DMS53 treated with DMSO at 0.1 percent for 48 hours (cell line): Measurements from ENCODE around the gene ACKR1.

ENCODE experiments used
- DNase-seq: peaks from one replicate; lab custom pipeline; 2025; ENCODE audit not compliant: unreplicated experiment; lab: John Stamatoyannopoulos, UW

ACKR1 gene

DNA sequence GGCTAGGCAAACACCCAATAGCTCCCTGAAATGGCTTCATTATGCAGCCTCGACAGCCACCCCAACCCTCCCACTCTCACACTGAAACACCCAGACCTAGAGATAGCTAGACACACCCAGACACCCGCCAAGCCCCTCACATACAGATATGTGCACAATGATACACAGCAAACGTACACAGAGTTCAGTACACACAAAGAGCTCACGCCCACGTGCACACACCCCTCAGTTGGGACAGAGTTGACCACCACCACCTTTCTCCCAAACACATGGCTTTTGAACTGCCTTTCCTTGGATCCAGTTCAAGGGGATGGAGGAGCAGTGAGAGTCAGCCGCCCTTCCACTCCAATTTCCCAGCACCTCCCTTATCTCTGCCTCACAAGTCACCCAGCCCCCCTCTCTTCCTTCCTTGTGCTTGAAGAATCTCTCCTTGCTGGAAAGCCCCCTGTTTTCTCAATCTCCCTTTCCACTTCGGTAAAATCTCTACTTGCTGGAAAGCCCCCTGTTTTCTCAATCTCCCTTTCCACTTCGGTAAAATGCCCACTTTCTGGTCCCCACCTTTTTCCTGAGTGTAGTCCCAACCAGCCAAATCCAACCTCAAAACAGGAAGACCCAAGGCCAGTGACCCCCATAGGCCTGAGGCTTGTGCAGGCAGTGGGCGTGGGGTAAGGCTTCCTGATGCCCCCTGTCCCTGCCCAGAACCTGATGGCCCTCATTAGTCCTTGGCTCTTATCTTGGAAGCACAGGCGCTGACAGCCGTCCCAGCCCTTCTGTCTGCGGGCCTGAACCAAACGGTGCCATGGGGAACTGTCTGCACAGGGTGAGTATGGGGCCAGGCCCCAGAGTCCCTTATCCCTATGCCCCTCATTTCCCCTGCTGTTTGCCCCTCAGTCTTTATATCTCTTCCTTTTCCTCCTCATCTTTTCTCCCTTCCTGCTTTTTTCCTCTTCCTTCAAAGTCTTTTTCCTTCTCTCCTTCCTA is at the start of gene ACKR1:
Gene ACKR1 (plus strand): TSS at position 715 of the 981 bp plus-strand sequence. CDS start 85 bp downstream, at position 800.
- DNase-seq = no peak

DNA sequence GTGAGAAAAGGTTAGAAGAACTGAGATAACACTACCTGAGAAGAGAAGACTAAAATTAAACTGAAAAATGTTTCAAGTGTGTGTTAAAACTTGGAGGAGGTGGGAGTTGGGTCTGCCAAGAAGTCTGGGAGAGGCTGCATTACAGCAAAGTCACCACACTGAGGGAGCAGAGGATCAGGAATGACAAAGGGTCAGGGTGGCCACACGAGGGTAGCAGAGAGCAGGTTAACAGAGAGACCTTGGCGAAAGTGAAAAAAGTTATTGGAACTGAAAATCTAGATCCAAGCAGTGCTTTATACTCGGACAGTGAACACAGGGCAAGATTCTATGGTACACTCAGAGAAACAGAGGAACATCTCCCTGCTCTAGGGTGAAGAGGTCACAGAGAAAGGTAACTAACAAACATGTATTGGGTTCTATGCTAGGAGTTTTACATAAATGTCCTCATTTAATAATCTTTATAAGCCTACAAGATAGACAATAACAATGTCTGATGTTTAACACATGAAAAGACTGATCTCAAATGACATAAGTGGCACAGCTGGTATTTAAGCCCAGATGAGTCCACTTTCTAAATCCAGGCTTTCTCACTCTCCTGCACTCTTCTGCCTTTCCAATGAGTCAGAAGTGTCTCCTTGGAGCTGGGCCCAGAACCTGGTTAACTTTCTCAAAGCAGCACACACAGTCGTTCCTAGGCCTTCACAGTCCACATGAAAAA is 43.5 kb upstream of the ACKR1 start:
- peak; percentile 74 for DNase-seq

DNA sequence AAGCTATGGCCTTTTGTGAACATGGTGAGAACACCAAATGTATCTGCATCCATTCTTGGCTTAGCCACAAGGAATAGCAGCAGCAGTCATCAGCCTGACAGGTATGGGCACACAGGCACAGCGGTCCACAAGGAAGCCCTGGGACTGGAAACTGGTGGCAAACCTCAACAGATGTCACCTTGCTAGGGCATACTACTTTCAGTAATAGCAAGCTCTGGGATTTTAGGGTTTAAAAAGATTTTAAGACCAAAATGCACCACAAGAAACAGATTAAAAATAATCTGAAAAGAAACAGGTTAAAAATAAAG is 43.0 kb upstream of the ACKR1 start:
- DNase-seq = no peak

DNA sequence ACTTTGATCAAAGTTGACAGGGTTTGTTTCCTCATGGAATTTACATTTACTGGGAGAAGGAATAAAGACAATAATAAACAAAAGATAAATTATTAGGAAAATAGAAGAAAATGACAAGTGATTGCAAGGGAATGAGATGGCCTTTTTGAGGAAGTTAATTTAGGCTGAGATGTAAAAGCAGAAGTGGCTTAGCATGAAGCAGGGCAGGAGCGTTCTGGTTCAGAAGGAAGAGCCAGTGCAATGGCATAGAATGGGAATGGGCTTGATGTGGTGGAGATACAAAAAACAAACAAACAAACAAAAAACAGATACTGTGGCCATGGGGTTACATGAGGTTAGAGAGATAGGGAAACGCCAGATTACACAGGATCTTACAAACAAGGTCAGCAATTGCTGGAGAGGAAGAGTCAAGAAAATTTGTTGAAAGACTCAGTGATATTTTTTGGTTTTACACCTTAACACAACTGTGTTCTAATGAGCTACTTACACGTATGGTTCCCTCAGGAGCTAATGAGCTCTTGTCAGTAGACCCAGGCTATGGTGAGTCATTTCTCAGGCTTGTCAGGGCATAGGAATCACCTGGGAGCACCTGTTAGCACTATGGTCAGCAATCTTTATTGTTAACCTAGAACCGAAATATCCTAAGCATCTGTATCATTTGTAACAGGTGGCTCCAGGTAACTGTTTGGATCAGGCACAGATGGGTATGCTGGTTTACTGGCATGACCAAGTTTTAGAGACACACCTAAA is 42.0 kb upstream of the ACKR1 start:
- DNase-seq = no peak

DNA sequence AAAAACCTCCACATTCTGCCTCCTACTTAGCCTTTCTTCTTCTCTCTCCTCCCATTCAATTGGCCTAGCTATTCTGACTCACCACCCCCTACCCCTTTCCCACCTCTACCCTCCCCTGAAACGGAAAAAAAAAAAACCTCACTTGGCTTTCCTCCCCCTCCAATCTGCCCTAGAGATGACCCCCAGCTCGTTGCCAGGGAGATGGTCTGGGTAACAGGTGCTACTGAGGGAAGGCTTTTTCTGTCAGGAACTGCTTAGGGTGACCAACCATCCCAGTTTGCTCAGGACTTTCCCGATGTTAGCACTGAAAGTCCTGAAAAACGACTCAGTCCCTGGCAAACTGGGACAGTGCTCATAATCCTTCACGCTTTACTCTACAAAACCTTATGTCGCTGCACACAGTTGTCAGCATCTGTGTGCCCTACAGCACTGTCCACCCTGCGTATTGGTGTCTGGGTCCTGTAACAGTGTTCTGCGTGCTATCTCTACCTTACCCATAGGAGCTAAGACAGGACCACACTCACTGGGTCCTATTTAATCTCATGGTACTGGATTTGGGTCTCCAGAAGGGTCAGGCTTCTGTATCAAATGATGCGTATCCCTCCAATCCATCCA is 41.0 kb upstream of the ACKR1 start:
- no peak for DNase-seq

DNA sequence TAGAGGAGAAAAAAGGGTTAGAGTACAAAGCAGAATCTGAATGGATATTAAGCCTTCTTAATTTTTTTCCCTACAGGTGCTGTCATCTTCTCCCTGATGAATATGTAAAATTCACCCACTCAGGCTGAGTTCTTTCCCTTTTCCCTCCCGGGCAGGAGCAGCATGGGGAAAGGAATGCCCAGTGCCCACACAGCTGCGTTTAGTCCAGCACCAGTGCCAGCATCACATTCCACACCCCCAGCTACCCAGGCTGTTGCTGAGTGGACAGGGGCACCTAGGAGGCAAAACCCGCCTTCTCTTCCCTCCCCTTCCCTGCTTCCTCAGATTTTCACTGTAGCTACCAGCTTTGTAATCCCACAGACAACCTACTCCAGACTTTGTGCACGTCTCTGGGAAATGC is 36.6 kb upstream of the ACKR1 start:
- DNase-seq = no peak

DNA sequence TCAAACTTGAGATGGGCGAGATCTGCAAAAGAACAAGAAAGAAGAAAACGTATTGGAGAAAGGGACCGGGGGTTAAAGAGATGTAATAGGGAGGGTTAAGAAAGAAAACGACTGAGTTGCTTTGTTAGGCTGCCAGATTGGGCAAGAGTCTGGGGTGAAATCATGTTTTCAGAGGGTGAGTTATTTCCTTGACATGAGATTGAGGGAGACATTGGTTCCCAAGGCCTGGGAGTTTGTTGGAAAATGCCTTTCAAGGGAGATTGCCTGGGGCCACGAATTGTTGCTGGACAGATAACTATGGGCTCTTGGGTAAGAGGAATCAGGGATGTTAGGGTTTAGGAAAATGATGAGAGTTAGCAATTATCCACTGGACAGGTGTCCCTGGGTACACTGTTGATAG is 34.0 kb upstream of the ACKR1 start:
- DNase-seq = no peak

DNA sequence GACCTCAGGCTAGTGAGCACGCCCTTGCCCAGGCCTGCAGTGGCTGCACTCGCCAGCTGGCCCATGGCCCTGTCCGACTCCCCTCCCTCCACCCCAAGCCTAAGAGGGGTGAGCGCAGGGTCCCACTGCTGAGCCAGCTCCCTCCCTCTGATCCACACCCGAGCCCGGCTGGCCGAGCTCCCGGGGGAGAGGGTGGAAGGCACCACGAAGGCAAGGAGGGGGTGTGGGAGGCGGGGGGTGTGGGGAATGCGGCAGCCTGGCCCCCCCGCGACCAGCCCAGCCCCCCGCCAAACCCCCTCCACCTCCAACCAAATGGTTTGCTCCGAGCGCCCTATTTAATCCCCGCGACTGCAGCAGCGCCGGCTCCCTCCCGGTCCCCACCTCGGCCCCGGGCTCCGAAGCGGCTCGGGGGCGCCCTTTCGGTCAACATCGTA is 33.4 kb upstream of the ACKR1 start, which contains the start of gene CADM3:
Gene CADM3 (plus strand): TSS at position 362 of the 434 bp plus-strand sequence. CDS start 151 bp downstream, outside the sequence.
- no peak for DNase-seq

DNA sequence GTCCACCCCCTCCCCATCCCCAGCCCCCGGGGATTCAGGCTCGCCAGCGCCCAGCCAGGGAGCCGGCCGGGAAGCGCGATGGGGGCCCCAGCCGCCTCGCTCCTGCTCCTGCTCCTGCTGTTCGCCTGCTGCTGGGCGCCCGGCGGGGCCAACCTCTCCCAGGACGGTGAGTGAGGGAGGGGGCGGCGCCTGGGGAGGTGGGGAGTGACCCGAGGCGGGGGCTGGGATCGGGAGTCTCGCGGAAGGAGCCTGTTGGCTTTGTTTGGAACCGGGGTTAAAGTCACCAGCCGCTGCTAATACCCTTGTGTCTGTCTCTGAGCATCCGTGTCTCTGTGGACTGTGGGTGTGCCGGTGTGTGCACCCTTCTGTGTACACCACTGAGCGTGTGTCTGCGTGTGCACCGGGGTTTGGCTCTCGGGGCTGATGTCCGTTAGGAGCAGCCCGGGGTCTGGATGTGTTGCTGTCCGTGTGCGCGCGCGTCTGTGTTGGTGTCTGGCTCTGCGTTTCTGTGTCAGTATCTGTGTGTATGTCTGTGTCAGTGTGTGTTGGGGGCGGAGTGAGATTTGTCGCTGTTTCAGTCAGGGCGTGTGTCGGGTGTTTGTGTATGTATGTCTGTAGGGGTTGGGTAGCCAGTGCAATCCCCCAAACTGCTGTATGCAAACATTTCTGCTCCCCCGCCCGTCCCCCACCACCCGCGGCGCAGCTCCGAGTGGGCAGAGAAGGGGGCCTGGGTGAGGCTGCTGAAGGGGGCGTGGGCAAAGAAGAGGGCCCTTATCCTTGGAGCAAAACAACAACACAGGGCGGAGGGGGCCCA is 32.8 kb upstream of the ACKR1 start:
- DNase-seq = peak; percentile 7

GRCh38 chr1:159172614-159173291 is 31.9 kb upstream of the ACKR1 start:
- DNase-seq = no peak

- no peak for DNase-seq
Measured at GRCh38 chr1:159173320-159173719, 31.4 kb upstream of the ACKR1 start.

DNA sequence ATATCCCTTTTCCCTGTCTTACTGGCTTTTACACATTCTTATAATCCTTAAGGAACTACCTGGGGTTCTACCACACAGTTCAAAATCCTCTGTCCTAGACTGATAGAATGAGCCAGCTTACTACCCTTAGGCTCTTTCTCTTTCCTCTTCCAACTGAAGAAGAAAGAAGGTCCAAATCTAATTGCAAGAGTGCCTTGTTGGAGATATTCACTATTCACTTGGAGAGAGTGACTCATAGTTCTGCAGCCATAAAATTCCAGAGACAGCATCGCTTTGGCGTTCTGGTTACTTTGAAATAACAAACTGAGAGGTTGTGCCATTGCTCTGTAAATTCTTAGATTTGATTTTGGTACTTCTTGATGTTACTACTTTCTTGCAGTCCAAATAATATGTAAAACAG is 29.1 kb upstream of the ACKR1 start:
- DNase-seq = no peak

GRCh38 chr1:159177272-159177907 is 27.3 kb upstream of the ACKR1 start:
- DNase-seq = peak; percentile 2

DNA sequence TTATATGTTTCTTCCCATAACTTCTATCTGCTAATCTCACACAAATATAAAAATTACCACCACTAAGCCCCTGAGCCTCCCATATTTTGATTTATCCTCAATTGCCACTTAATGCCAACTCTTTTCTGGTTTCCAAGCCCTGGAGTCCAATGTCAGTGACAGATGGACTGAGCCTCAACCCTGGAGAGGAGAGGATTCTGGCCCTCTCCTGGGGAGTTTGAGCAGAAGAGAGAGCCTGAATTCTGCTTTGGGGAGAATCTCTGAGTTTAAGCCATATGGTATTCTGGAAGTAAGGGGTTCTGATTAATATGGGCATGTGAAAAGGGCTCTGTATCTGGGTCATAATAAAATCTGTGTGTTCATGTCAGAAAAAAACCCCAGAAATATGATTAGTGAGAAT is 24.8 kb upstream of the ACKR1 start:
- no peak for DNase-seq

GRCh38 chr1:159180516-159180915 is 24.2 kb upstream of the ACKR1 start:
- no peak for DNase-seq

- DNase-seq = no peak
Measured at GRCh38 chr1:159181328-159182024, 23.2 kb upstream of the ACKR1 start.

- DNase-seq = no peak
Measured at GRCh38 chr1:159184201-159184600, 20.5 kb upstream of the ACKR1 start.

- DNase-seq = peak; percentile 9
Measured at GRCh38 chr1:159185121-159185520, 19.6 kb upstream of the ACKR1 start.
